ENCODE data around the gene RESF1. TPM values are rescaled to one million over a fixed set of nuclear protein-coding genes. Genes with fewer than 3 reads are reported as not detected.

The RESF1 gene
- total RNA-seq, 1 experiment from 2014 or later = 16.3 TPM

- H3K27me3 ChIP-seq (replicated peaks) = no peaks in the 10 kb centered on the region
Observed at GRCh38 chr12:32005496-32006125, 46.4 kb downstream of the RESF1 start.

More at GRCh38 chr12:32005496-32006125, 46.4 kb downstream of the RESF1 start:
- Histone ChIP-seq H3K27ac (no peak overlapping the region), H3K4me1 (replicated peaks) (no peaks in the 10 kb centered on the region), H3K9me3 (replicated peaks) (no peaks in the 10 kb centered on the region), H3K4me3 (no peak overlapping the region), H3K36me3 (no peaks in the 10 kb centered on the region)
- DNase-seq (ENCODE audit: low read depth in 1 of 2, low spot score in 2 of 2) = no peak

Other genes starting within 250 kb of the RESF1 start
- 14.2 and 14.8 TPM in 2 replicates for gene AMN1, start 230.4 kb upstream of the RESF1 start, total RNA-seq (2014; rRNA removed; shearing (Covaris generic))
- gene BICD1, start 147.4 kb downstream of the RESF1 start, total RNA-seq (2014; rRNA removed; shearing (Covaris generic)) = 4.9 and 11.8 TPM in 2 replicates